Measurements from ENCODE around the gene RHEX.
A peak's percentile ranks its signal among the peaks of the same experiment; 100 is the strongest.

Gene RHEX

GRCh38 chr1:206098242-206098919 lies 45.4 kb downstream of the RHEX start:
- no peak for DNase-seq

- no peak for DNase-seq
Measured at GRCh38 chr1:206100226-206100815, 47.3 kb downstream of the RHEX start.

- no peak for DNase-seq
Measured at GRCh38 chr1:206101351-206102045, 48.5 kb downstream of the RHEX start.

- no peak for DNase-seq
Measured at GRCh38 chr1:206102292-206102936, 49.4 kb downstream of the RHEX start.

GRCh38 chr1:206103979-206104378 lies 51.0 kb downstream of the RHEX start:
- no peak for DNase-seq

GRCh38 chr1:206105464-206105995 lies 52.6 kb downstream of the RHEX start:
- no peak for DNase-seq

- peak; percentile 60 for DNase-seq
Measured at GRCh38 chr1:206106328-206107167, 53.6 kb downstream of the RHEX start.

GRCh38 chr1:206107168-206107544 lies 54.2 kb downstream of the RHEX start:
- DNase-seq = no peak

GRCh38 chr1:206108635-206109034 lies 55.7 kb downstream of the RHEX start:
- no peak for DNase-seq

- no peak for DNase-seq
Measured at GRCh38 chr1:206109718-206110117, 56.7 kb downstream of the RHEX start.

GRCh38 chr1:206110161-206110560 lies 57.2 kb downstream of the RHEX start:
- no peak for DNase-seq

- DNase-seq = no peak
Measured at GRCh38 chr1:206110820-206111219, 57.8 kb downstream of the RHEX start.

GRCh38 chr1:206111271-206111927 lies 58.4 kb downstream of the RHEX start:
- DNase-seq = no peak

- DNase-seq = no peak
Measured at GRCh38 chr1:206112600-206113301, 59.8 kb downstream of the RHEX start.

GRCh38 chr1:206114692-206115640 lies 62.0 kb downstream of the RHEX start:
- DNase-seq = no peak

GRCh38 chr1:206115791-206116190 lies 62.8 kb downstream of the RHEX start:
- no peak for DNase-seq

- DNase-seq = no peak
Measured at GRCh38 chr1:206116191-206116872, 63.4 kb downstream of the RHEX start.

GRCh38 chr1:206116873-206117150 lies 63.8 kb downstream of the RHEX start:
- DNase-seq = no peak

- no peak for DNase-seq
Measured at GRCh38 chr1:206117151-206117948, 64.4 kb downstream of the RHEX start, which contains the start of gene AVPR1B. Gene AVPR1B, minus strand, starts transcription at chr1:206117388. Its CDS starts 498 bp downstream, at chr1:206116890.
